Skin epidermis (tissue), 12 donors: ENCODE data around the gene CD72.
"Not testable (repeated sequence)": the region's sequence is repeated elsewhere in the genome, so short reads cannot be mapped to it uniquely, and the experiment has no call there.

ENCODE experiments used
- H3K27ac ChIP-seq, 21 experiments: fragments of 200-600 bp; sonication (generic) in 11 of 21; one replicate each; pipeline ENCODE4 v1.5.0; 2020; ENCODE audit warnings: mild to moderate bottlenecking in 3 of 21, inconsistent platforms in 2 of 21, moderate library complexity in 2 of 21
- H3K4me3 ChIP-seq, 7 experiments: fragments of 200-600 bp; sonication (generic) in 2 of 7; one replicate each; pipeline ENCODE4 v1.5.0; 2020; ENCODE audit warnings: inconsistent platforms in 2 of 7, mild to moderate bottlenecking in 2 of 7, moderate library complexity in 1 of 7

The CD72 gene

GRCh38 chr9:35628389-35628991 is 10.3 kb upstream of the CD72 start:
- Histone ChIP-seq H3K27ac (no peak overlapping the region), H3K4me3 (no peak overlapping the region)

- no peak overlapping the region for H3K27ac ChIP-seq
These were observed 9.4 kb upstream of the CD72 start for GRCh38 chr9:35627575-35627974.

GRCh38 chr9:35619800-35620158 is 1.6 kb upstream of the CD72 start:
- H3K4me3 ChIP-seq: no peak overlapping the region

More at GRCh38 chr9:35627575-35627974, 9.4 kb upstream of the CD72 start:
- no peak overlapping the region for H3K4me3 ChIP-seq

GRCh38 chr9:35618854-35619799 is 914 bp upstream of the CD72 start:
- Histone ChIP-seq H3K27ac (peak overlapping the region in 15 of 21 experiments; percentile 1 to 87 (median 43)), H3K4me3 (no peak overlapping the region)

More at GRCh38 chr9:35619800-35620158, 1.6 kb upstream of the CD72 start:
- H3K27ac ChIP-seq: peak overlapping the region in 9 of 21 experiments; percentile 26 to 87 (median 72)

- Histone ChIP-seq H3K27ac (peak overlapping the region in 16 of 21 experiments; percentile 6 to 87 (median 58)), H3K4me3 (peak overlapping the region; percentile 32 to 46 (median 33))
These were observed 665 bp downstream of the CD72 start for GRCh38 chr9:35617548-35617947.

GRCh38 chr9:35616681-35617459 is 1.3 kb downstream of the CD72 start:
- H3K27ac ChIP-seq: peak overlapping the region in 18 of 21 experiments; percentile 6 to 87 (median 48)
- H3K4me3 ChIP-seq: peak overlapping the region; percentile 32 to 46 (median 33)

- no peak overlapping the region for H3K4me3 ChIP-seq
- peak overlapping the region in 4 of 21 experiments; percentile 0 to 87 (median 81) for H3K27ac ChIP-seq
These were observed 2.1 kb downstream of the CD72 start for GRCh38 chr9:35615981-35616680.

- Histone ChIP-seq H3K4me3 (no peak overlapping the region), H3K27ac (no peak overlapping the region)
These were observed 5.4 kb downstream of the CD72 start for GRCh38 chr9:35612843-35613242.

- not testable (repeated sequence) for H3K27ac ChIP-seq, H3K4me3 ChIP-seq
These were observed 6.1 kb downstream of the CD72 start for GRCh38 chr9:35612066-35612465.

GRCh38 chr9:35611230-35611797 is 6.9 kb downstream of the CD72 start:
- Histone ChIP-seq H3K4me3 (no peak overlapping the region), H3K27ac (no peak overlapping the region)

GRCh38 chr9:35609820-35610163 is 8.4 kb downstream of the CD72 start:
- Histone ChIP-seq H3K27ac (no peak overlapping the region), H3K4me3 (no peak overlapping the region)

GRCh38 chr9:35609001-35609819 is 9.0 kb downstream of the CD72 start:
- no peak overlapping the region for H3K4me3 ChIP-seq
- H3K27ac ChIP-seq: peak overlapping the region in 1 of 21 experiments; percentile 26

GRCh38 chr9:35608221-35608620 is 10.0 kb downstream of the CD72 start:
- no peak overlapping the region for H3K27ac ChIP-seq
- H3K4me3 ChIP-seq: no peak overlapping the region

- peak overlapping the region in 1 of 21 experiments; percentile 91 for H3K27ac ChIP-seq
These were observed 11.5 kb downstream of the CD72 start for GRCh38 chr9:35606726-35607125.

GRCh38 chr9:35606138-35606504 is 12.1 kb downstream of the CD72 start:
- Histone ChIP-seq H3K27ac (peak overlapping the region in 18 of 21 experiments; percentile 42 to 94 (median 87)), H3K4me3 (peak overlapping the region; percentile 53 to 95 (median 74))

More at GRCh38 chr9:35606726-35607125, 11.5 kb downstream of the CD72 start:
- H3K4me3 ChIP-seq: peak overlapping the region in 1 of 7 experiments; percentile 87

GRCh38 chr9:35605351-35606137 is 12.7 kb downstream of the CD72 start:
- H3K27ac ChIP-seq: peak overlapping the region; percentile 39 to 94 (median 84)
- peak overlapping the region; percentile 53 to 95 (median 74) for H3K4me3 ChIP-seq

GRCh38 chr9:35604578-35605350 is 13.4 kb downstream of the CD72 start, which contains the start of gene TESK1:
TESK1 (plus strand) TSS chr9:35605262; CDS start chr9:35605620, 358 bp downstream.
- peak within 1 kb of the TSS; percentile 53 to 95 (median 74) for H3K4me3 ChIP-seq
- H3K27ac ChIP-seq: peak within 1 kb of the TSS; percentile 56 to 94 (median 87)
